ENCODE results near the gene DDX54. TPM values are rescaled to one million over a fixed set of nuclear protein-coding genes. Genes with fewer than 3 reads are reported as not detected.

Gene DDX54
- total RNA-seq, 3 donors from 2014 or later = 213 to 236 (median 232) TPM

GRCh38 chr12:113186666-113187325 is 1.5 kb upstream of the DDX54 start:
- Mint-ChIP-seq H3K9me3 (no peaks in the 10 kb centered on the region), H3K4me3 (peak overlapping the region; percentile 95), H3K27me3 (ENCODE audit: low read depth) (no peaks in the 10 kb centered on the region), H3K4me1 (ENCODE audit: low read depth) (peaks cover 36% of the 10 kb centered on the region), H3K36me3 (ENCODE audit: insufficient read depth) (peaks cover 21% of the 10 kb centered on the region)
- ATAC-seq = no peak
- no peak for DNase-seq

DNA sequence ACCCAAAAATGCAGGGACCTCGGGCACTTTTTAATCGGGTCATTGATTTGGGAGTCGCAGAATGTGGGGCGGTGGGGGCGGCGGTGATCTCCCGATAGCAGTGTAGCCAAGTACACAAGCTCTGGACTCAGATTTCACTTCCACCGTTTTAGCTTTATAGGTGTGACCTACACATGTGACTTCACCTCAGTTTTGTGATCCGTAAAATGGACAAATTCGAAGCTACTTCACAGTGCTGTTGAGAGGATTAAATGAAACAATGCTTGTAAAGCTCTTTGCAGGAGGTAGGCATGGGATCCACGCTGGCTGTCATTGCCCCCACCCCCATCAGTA is 721 bp upstream of the DDX54 start:
- Mint-ChIP-seq H3K4me1 (ENCODE audit: low read depth) (peaks cover 36% of the 10 kb centered on the region), H3K36me3 (ENCODE audit: insufficient read depth) (peaks cover 18% of the 10 kb centered on the region), H3K9me3 (no peaks in the 10 kb centered on the region), H3K27me3 (ENCODE audit: low read depth) (no peaks in the 10 kb centered on the region), H3K4me3 (peak overlapping the region; percentile 95)
- ATAC-seq = no peak
- no peak for DNase-seq

- DNase-seq = peak; percentile 83
- Mint-ChIP-seq H3K36me3 (ENCODE audit: insufficient read depth) (peaks cover 25% of the 10 kb centered on the region), H3K4me3 (peak overlapping the region; percentile 95), H3K9me3 (no peaks in the 10 kb centered on the region), H3K4me1 (ENCODE audit: low read depth) (peaks cover 36% of the 10 kb centered on the region), H3K27me3 (ENCODE audit: low read depth) (no peaks in the 10 kb centered on the region)
- ATAC-seq = peak; percentile 88 to 89
Measured at GRCh38 chr12:113184900-113185179, 438 bp downstream of the DDX54 start.

GRCh38 chr12:113184098-113184899 is 979 bp downstream of the DDX54 start:
- Mint-ChIP-seq H3K27me3 (ENCODE audit: low read depth) (no peaks in the 10 kb centered on the region), H3K4me3 (peak overlapping the region; percentile 95), H3K36me3 (ENCODE audit: insufficient read depth) (peaks cover 25% of the 10 kb centered on the region), H3K4me1 (ENCODE audit: low read depth) (peaks cover 36% of the 10 kb centered on the region), H3K9me3 (no peaks in the 10 kb centered on the region)
- ATAC-seq (peak; percentile 64 to 68), DNase-seq (no peak)

- H3K4me3 Mint-ChIP-seq = peak overlapping the region; percentile 95
- H3K36me3 Mint-ChIP-seq (ENCODE audit: insufficient read depth) = peaks cover 28% of the 10 kb centered on the region
- no peak for ATAC-seq
- H3K4me1 Mint-ChIP-seq (ENCODE audit: low read depth) = peaks cover 34% of the 10 kb centered on the region
- no peaks in the 10 kb centered on the region for H3K9me3 Mint-ChIP-seq
- H3K27me3 Mint-ChIP-seq (ENCODE audit: low read depth) = no peaks in the 10 kb centered on the region
- no peak for DNase-seq
Measured at GRCh38 chr12:113183030-113183589, 2.2 kb downstream of the DDX54 start.

DNA sequence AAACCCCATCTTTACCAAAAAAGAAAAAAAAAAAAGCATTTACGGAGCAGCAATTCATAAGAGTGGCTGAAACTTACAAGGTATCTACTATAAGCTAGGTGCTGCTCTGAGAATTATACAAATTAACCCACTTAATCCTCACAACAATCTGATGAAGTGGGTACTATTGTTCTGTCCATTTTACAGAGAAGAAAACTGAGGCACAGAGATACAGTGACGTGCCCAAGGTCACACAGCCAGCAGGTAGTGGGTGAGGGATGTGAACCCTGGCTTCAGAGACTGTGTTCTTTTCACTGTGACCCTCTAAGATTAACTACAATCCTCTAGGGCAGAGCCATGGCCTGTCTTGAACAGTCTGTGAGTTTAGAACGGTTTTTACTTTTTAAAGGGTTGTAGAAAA is 3.3 kb downstream of the DDX54 start:
- peaks cover 36% of the 10 kb centered on the region for H3K36me3 Mint-ChIP-seq (ENCODE audit: insufficient read depth)
- no peaks in the 10 kb centered on the region for H3K9me3 Mint-ChIP-seq
- peaks cover 29% of the 10 kb centered on the region for H3K4me1 Mint-ChIP-seq (ENCODE audit: low read depth)
- H3K4me3 Mint-ChIP-seq = no peak overlapping the region
- no peak for ATAC-seq
- DNase-seq = no peak
- no peaks in the 10 kb centered on the region for H3K27me3 Mint-ChIP-seq (ENCODE audit: low read depth)

DNA sequence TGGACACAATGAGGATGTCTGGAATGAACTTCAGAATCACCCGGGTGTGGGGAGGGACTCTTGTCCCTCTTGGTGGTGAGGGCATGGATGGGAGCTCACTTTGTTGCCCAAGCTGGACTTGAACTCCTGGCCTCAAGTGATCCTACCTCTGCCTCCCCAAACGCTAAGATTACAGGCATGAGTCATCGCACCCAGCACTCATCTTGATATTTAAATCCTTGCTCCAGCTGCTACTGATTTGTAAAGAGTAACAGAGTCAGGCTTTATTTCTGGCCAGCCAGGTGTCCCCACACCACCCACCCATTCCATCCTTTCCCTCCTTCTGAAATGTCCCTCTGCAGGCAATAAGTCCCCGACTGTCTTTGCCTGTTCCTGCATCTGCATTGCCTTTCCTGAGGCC is 4.9 kb downstream of the DDX54 start:
- peaks cover 19% of the 10 kb centered on the region for H3K4me1 Mint-ChIP-seq (ENCODE audit: low read depth)
- no peak for ATAC-seq
- H3K36me3 Mint-ChIP-seq (ENCODE audit: insufficient read depth) = peaks cover 37% of the 10 kb centered on the region
- no peak overlapping the region for H3K4me3 Mint-ChIP-seq
- H3K27me3 Mint-ChIP-seq (ENCODE audit: low read depth) = no peaks in the 10 kb centered on the region
- DNase-seq = no peak
- H3K9me3 Mint-ChIP-seq = no peaks in the 10 kb centered on the region

DNA sequence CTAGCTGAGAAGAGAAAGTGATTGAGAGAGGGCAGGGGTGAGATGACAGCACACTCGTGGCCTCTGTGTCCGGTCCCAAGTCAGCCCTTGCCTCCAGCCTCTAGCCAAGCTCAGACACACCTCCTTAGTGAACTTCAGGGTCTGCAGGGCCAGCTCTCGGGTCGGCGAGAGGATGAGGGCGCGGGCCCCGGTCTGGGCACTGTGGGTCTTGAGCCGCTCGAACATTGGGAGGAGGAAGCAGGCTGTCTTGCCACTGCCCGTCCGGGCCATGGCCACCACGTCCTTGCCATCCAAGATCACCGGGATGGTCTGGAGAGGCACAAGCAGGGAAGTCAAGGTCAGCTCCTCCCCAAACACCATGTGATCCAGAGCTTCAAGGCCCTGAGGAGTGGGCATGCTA is 6.3 kb downstream of the DDX54 start:
- Mint-ChIP-seq H3K9me3 (no peaks in the 10 kb centered on the region), H3K36me3 (ENCODE audit: insufficient read depth) (peaks cover 42% of the 10 kb centered on the region), H3K4me1 (ENCODE audit: low read depth) (peaks cover 21% of the 10 kb centered on the region), H3K27me3 (ENCODE audit: low read depth) (no peaks in the 10 kb centered on the region), H3K4me3 (no peak overlapping the region)
- ATAC-seq (no peak), DNase-seq (no peak)

GRCh38 chr12:113174461-113175384 is 10.6 kb downstream of the DDX54 start:
- no peaks in the 10 kb centered on the region for H3K9me3 Mint-ChIP-seq
- peaks cover 4% of the 10 kb centered on the region for H3K4me1 Mint-ChIP-seq (ENCODE audit: low read depth)
- H3K4me3 Mint-ChIP-seq = no peak overlapping the region
- ATAC-seq (peak; percentile 83 to 87), DNase-seq (peak; percentile 78)
- H3K27me3 Mint-ChIP-seq (ENCODE audit: low read depth) = no peaks in the 10 kb centered on the region
- H3K36me3 Mint-ChIP-seq (ENCODE audit: insufficient read depth) = peaks cover 54% of the 10 kb centered on the region

GRCh38 chr12:113173081-113173698 is 12.1 kb downstream of the DDX54 start:
- ATAC-seq (no peak), DNase-seq (no peak)
- H3K36me3 Mint-ChIP-seq (ENCODE audit: insufficient read depth) = peaks cover 51% of the 10 kb centered on the region
- no peaks in the 10 kb centered on the region for H3K9me3 Mint-ChIP-seq
- H3K4me3 Mint-ChIP-seq = no peak overlapping the region
- peaks cover 4% of the 10 kb centered on the region for H3K4me1 Mint-ChIP-seq (ENCODE audit: low read depth)
- H3K27me3 Mint-ChIP-seq (ENCODE audit: low read depth) = no peaks in the 10 kb centered on the region

GRCh38 chr12:113172185-113172584 is 13.1 kb downstream of the DDX54 start:
- ATAC-seq = no peak
- no peaks in the 10 kb centered on the region for H3K9me3 Mint-ChIP-seq

DNA sequence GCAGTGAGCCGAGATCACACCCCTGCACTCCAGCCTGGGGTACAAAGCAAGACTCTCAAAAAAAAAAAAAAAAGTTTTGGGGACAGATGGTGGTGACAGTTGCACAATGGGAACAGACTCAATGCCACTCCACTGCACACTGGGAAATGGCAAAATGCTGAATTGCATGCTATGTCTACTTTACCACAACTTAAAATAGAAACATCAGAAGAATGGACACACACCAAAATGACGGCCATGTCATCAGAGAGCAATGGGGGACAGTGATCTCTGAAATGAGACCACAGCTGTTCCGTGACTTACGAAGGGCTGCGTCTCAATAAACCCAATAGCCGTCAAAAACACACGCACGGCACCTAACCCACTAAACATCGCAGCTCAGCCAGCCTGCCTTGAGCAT is 13.7 kb downstream of the DDX54 start:
- no peak overlapping the region for H3K4me3 Mint-ChIP-seq
- no peaks in the 10 kb centered on the region for H3K27me3 Mint-ChIP-seq (ENCODE audit: low read depth)
- no peaks in the 10 kb centered on the region for H3K9me3 Mint-ChIP-seq
- DNase-seq (no peak), ATAC-seq (no peak)
- peaks cover 41% of the 10 kb centered on the region for H3K36me3 Mint-ChIP-seq (ENCODE audit: insufficient read depth)
- peaks cover 4% of the 10 kb centered on the region for H3K4me1 Mint-ChIP-seq (ENCODE audit: low read depth)

More at GRCh38 chr12:113172185-113172584, 13.1 kb downstream of the DDX54 start:
- Mint-ChIP-seq H3K4me1 (ENCODE audit: low read depth) (peaks cover 4% of the 10 kb centered on the region), H3K4me3 (no peak overlapping the region), H3K36me3 (ENCODE audit: insufficient read depth) (peaks cover 43% of the 10 kb centered on the region), H3K27me3 (ENCODE audit: low read depth) (no peaks in the 10 kb centered on the region)
- DNase-seq = no peak

DNA sequence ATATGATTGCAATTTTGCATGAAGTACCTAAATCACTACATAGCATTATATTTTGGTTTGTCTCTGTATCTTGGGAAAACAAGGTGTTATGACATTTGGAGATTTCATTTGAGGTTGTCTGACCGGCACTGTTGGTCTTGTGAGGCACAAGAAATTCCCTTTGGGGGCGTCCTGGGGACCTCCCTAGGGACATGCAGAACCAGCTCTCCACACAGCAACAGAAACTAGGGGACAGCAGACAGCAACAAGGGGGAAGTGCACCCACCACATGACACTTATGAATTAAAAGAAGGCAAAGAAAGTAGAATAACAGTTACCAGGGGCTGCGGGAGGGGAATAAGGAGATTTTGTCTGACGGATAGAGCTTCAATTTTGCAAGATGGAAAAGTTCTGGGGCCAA is 14.4 kb downstream of the DDX54 start:
- Mint-ChIP-seq H3K27me3 (ENCODE audit: low read depth) (no peaks in the 10 kb centered on the region), H3K4me1 (ENCODE audit: low read depth) (peaks cover 4% of the 10 kb centered on the region), H3K36me3 (ENCODE audit: insufficient read depth) (peaks cover 44% of the 10 kb centered on the region), H3K4me3 (no peak overlapping the region), H3K9me3 (no peaks in the 10 kb centered on the region)
- no peak for ATAC-seq
- no peak for DNase-seq

DNA sequence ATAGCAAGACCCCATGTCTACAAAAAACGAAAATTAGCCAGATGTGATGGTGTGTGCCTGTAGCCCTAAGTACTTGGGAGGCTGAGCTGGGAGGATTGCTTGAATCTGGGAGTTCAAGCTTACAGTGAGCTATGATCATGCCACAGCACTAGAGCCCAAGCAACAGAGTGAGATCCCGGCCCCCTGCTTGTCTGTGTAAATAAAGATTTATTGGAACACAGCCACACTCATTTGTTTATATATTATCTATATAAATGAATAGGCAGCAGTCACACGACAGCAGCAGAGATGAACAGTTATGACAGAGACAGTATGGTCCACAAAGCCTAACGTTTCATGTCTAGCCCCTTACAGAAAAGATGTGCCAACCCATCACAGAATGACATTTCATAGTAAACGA is 14.8 kb downstream of the DDX54 start:
- H3K4me1 Mint-ChIP-seq (ENCODE audit: low read depth) = peaks cover 4% of the 10 kb centered on the region
- DNase-seq (no peak), ATAC-seq (no peak)
- no peaks in the 10 kb centered on the region for H3K27me3 Mint-ChIP-seq (ENCODE audit: low read depth)
- no peaks in the 10 kb centered on the region for H3K9me3 Mint-ChIP-seq
- no peak overlapping the region for H3K4me3 Mint-ChIP-seq
- H3K36me3 Mint-ChIP-seq (ENCODE audit: insufficient read depth) = peaks cover 47% of the 10 kb centered on the region
